Stimulated activated CD8-positive, alpha-beta memory T cell treated with anti-CD3 and anti-CD28 coated beads, Interleukin-4, amount 100 ng/mL, for 48 hours (primary cell): ENCODE results near the gene IQSEC1.

ENCODE experiments used
- DNase-seq: peaks from one replicate; pipeline ENCODE4 v3.0.0-alpha.2; 2020

Gene IQSEC1

DNA sequence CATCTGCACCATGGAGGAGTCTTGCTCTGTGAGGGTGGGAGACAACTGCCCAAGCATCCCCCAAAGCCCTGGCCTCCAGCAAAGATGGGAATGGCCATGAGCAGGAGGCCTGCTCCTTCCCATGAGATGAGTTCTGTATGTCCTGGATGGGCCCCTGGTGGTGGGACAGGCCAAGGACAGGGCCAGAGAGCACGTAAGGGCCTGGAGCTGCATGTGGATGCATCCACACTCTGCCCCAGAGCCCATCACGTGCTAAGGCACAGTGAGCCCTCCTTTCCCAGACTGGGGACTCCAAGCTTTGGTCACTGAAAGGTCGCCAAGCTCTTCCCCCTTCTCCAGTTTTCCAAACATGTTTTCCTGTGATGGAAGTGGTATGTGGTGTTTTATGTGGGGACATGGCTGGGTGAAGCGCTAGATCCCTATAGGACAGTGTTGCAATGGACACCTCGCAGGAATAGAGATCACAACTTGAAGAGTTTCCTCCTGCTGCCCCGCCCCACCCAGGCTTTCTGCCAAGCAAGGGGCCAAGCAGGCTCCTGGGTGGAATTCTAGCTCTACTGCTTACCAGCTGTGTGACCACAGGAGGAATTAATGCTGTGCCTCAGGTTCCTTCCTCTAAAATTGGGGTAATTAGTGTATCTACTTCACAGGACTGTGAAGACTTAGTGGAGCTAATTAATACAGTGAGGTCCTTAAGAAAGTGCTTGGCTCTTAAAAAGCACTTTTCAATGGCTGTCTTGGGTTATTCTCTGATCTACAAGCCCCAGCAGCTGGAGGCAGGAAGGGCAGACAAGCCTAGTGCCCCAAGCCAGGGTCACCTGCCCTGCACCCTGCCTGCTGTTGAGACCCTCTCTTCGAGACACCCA is 125.5 kb downstream of the IQSEC1 start:
- no peak for DNase-seq

DNA sequence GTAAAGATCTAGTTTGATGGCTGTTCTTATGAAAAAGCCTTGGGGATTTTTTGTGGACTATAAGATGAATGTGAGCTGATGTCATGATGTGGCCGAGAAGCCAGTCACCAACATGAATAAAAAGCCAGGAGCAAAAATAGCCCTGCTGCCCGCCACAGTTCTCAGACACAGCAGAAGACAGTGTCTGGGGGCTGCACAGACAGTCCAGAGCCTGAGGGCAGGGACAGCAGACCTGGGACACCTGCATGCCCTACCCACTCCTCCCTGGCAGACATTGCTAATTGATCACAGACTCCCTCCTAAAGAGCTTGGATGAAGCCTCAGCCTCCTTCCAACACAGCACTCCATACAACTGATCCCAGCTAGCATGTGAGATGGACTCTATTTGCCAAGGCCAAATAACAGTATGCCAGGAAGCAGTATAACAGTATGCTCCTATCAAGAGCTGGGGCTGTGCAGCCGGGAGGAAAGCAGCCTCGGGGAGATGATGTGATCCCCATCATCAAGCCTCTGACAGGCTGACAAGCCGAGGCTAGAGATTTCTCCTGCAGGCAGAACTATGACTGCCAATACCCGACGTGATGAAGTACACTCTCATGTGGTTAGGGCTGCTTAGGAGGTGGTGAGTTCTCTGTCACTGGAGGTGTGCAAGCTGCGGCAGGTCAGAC is 126.4 kb downstream of the IQSEC1 start:
- DNase-seq = no peak

DNA sequence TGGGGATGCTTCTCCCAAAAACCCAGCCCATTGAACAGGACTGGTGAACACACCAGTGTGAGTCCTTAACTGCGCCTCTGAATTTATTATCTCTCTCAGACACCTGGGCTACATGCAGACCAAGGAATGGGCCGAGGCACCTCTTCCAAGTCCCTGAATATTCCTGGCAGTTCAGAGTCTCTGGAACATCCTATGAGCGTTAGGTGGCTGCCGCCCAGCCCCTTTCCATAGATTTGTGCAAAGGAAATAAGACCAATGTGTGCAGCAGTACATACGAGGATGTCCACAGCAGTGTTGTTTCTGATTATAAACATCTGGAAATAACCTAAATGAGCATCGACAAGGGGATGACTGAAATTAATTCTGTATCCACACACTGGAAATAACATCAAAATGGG is 127.0 kb downstream of the IQSEC1 start:
- DNase-seq = no peak

DNA sequence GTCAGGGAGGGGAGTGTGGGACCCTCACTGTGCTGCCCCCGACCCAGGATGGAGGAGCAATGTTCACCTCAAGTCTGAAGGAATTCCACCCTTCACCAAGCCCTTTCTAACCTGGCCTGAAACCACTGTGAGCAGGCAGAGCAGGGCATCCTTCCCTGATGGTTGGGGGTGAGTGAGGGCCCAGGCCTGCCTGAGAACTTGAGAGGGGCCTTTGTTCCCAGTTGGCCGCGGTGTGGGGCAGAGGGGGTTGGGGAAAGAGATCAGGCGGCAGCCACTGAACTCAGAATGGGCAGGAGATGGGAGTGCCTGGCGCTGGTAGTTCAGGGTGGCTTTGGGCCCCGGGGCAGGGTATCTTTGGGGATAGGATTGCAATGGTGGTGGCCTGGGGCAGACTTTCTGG is 128.4 kb downstream of the IQSEC1 start:
- DNase-seq = no peak

DNA sequence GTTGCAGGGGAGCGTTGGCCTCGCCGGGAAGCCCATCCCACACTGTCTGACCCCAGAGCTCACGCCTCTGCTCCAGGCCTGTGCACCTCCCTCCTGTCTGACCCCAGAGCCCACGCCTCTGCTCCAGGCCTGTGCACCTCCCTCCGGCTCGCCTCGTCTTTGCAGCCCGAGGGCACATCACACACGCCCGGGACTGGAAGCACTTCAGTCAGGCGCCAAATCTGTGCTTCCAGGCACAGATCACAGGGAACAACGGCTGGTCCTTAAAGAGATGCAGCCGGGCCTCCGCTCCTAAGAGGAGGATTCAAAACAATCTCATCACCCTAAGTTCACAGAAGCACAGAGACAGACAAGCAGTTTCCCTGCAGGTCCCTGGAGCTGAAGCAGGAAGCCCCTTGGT is 128.8 kb downstream of the IQSEC1 start:
- no peak for DNase-seq

DNA sequence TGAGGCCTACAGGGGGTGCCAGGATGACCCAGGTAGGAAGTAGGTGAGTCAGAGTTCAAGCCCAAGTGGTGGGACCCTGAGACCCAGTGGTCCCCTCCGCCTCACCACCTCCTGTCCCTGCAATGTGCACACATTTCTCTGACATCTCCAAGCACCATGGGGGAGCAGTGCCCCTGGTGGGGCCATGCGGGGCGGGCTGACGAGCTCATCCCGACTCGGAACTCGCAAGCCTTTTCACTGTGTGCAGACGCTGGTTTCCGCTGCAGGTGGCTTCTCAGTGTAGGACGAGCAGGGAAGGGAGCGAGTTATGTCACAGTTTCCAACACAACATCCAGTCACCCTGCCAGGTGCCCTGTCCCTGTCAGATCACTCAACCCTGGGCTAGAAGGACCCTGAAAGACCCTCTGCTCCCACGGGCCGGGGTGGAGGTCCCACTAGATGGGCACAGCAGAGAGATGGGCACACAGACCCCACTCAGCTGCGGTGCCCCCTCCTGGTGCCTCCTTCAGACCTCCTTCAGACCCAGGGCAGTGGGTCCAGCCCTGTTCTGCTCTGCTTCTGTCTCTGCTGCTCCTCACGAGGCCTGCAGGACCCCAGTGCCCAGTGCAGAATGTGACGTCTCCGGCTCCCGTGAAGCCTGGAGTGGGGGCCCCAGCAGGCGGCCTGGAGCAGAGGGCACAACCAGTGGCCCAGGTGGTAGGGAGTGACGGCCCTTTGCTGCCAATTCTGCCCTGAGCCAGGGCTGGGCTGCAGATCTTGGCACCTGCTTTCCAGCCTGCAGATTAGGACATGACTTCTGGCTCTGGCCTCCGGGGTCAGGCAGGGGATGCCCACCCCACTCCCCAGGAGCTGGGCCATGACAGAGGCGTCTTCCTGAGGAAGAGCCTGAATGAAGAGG is 129.9 kb downstream of the IQSEC1 start:
- no peak for DNase-seq

DNA sequence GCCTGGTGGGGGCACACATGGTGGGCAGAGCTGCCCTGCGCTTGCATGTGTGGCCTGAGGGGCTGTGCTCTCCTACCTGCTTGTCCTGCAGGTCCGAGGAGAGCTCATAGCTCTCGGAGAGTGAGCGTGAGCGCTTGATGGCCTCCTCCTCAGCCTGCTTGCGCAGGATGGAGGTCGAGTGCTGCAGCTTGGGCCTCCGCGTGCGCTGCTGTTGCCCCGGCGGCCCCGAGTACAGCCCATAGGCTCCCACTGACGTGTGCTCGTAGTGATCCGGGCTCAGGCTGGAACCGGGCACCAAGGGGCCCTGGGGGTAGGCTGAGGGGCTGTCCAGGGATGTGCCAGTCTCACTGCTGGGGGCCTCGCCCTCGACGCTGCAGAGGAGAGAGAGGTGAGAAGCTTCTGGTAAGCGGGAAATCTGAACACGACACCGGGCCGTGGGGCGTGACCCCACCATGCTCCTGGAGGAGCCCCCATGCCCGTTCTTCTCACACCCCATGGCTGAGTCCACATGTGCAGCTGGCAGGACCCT is 131.7 kb downstream of the IQSEC1 start:
- DNase-seq = no peak

DNA sequence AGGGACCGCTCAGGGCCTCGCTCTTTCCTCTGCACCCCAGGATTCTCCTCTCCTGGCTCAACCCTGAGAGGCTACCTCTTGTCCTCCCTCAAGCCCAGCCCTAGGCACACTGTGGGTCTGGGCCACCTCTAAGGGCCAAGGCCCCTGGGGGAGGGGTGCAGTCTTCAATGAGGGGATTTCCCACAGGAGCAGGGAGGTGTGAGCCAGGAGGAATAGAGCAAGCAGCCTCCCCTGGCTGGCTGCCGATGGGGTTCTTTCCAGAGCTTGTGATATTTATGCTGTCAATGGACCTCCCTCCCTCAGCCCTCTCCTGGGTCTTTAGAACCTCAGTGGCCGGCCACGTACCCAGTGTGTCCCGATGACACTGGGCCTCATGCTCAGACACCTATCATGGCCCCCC is 132.4 kb downstream of the IQSEC1 start:
- DNase-seq = no peak

DNA sequence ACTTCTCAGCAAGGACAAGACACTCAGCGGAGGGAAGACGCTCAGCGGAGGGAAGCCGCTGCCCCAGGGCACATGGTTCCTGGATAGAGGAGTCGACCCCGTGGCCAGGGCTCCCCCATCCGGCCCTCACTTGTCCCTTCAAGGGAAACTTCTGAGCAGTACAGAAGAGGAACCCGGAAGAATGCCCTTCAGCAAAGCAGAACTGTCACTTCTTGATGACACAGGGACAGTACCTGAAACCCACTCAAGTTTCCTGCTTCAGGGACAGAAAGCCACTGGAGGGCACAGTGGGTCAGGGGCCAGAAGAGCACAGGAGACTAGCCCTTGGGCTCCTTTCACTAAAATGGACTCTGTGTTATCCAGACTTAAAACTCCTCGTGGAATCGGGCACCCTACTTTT is 134.1 kb downstream of the IQSEC1 start:
- DNase-seq = no peak

DNA sequence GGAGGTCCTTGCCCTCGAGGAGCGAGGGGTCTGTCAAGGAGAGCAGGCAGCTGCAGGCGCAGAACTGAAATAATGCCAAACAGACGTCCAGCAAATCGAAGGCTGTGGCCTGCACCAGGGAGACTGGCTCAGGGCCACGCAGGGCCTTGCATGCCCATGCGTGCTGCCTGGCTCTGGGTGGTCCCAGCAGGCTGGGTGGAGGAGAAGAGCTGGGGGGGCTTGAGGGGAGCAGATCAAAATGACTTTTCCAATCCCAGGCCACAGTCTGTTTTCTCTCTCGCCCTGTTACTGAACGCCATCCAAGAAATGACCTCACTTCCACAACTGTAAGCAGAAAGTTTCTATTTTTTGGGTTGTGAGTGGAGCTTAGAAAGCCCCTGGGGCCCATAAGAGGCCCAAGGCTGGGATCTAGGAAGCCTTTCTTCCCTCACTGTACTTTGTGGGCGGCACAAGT is 134.9 kb downstream of the IQSEC1 start:
- no peak for DNase-seq

DNA sequence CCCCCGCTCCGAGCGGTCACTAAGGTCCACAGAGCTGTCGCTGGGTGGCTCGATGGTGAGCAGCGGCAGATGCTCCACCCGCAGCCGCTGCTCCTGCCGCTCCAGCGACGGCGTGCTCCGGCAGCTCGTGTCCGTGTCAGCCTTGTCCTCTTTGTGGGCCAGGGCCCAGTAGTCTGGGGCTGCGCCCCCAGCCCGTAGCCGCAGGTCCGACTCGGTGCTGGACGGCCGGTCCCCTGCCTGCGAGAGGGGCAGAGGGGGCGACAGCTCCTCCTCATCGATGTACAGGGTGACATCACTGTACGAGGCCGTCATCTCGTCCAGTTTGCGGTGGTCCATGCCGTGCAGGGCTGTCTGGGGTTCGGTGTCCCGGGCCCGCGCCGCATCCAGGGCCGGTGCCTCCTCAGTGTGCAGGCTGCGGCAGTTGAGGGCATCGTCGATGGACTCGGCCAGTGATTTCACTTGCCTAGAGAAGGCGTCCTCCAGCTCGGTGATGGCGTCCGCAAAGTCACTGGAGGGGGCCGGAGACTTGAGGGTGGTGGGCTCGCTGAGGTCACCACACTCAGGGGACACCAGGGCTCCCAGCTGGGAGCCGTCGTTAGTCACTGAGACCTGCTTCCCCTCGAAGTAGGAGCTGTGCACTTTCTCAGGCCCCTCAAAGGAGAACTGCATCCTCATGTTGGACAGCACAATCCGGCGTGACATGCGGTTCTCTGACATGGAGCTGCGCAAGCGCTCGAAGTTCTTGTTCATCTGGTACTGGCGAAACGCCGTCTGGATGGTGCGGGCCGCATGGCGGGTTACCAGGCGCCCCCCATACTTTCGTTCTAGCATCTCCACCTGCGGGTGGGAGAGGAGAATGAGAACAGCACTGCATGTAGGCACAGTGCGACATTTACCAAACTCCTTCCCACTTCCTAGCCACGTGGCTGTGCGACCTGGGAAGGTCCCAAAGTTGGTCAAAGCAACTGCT is 137.1 kb downstream of the IQSEC1 start:
- no peak for DNase-seq

DNA sequence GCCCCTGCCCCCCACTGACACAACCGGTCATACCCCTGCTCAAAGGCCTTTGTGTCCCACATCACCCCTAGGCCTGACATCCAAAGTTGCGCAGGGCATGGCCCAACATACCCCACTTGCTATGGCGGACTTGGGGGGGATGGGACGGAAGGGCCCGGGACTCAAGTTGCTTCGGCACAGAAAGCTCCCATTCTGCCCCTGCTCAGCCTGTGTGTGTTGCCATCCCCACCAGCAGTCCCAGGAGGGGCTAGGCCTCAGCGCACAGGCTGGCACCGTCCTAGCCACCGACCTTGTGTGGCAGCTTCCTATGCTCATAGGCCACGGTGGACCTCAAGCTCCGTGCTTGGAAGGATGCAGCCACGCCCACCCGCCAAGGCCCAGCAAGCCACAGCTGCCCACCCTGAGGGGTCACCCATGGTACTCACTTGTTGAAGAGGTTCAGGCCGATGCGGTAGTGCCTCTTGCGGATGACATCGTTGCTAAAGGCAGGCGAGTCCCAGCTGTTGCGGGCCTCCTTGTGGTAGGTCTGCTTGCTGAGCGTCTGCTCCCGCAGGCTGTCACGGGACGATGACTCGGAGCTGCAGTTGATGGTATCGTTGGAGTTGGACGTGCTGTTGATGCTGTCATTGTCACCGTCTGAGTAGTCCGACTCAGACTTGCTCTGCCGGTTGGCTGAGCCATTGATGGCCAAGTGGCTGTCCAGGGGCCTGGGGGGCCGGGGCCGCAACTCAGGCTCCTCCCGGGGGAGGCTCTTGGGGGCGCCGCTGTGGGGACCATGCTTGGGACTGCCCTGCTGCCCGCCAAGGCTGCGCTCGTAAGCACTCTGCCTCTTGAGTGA is 138.0 kb downstream of the IQSEC1 start:
- DNase-seq = no peak

DNA sequence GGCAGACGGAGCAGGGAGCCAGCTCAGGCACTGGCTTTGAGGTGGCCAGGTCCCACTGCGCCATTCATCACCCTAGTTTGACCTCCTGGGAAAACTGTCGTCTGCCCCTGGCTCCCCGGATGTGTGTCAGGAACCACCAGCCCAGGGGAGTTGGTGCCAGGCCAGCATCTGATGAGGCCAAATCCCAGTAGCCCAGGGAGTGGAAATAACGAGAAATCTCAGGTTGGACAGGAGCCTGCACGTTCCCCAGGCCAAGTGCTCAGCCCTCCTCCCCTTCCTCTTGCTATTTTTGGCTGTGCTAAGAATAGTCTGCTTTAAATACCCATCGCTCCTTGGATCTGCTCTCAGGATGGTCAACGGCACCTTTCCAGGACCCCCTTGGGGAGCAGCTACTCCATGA is 138.8 kb downstream of the IQSEC1 start:
- no peak for DNase-seq

DNA sequence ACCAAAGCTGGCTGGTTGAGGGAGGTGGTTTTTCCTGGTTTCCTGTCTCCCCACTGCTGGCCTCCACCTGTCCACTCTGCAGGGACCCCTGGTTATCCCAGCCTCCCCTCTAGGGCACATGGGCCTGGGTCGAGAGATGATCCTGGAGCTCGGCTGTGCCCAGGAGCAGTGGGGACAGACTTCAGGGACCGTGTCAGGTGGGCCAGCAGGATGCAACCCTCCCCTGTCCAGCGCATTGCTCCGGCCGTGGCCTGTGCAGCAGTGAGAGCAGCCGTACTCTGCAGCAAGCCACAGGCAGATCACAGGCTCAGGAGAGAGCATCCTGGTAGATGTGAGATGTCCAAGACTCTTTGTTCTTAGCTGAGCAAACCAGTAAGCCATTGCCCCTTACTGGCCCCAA is 139.3 kb downstream of the IQSEC1 start:
- DNase-seq = no peak

DNA sequence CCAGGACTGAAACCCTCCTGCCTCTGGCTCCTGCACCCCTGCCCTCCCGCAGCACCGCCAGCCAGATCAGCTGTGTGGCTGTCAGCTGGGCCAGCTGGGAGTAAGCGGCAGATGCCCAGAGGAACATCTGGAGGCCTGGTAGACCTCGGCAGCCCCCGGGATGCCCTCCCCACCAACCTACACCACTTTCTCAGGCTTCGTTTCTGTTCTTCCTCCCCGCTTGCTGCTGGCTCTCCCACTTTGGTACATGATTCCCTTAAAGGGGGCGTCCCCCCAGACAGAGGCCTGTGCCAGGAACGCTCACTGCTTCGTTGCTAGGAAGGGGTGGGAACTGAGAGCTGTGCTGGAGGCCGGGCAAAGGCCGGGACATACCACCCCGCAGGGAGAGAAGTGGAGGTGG is 140.5 kb downstream of the IQSEC1 start:
- no peak for DNase-seq

DNA sequence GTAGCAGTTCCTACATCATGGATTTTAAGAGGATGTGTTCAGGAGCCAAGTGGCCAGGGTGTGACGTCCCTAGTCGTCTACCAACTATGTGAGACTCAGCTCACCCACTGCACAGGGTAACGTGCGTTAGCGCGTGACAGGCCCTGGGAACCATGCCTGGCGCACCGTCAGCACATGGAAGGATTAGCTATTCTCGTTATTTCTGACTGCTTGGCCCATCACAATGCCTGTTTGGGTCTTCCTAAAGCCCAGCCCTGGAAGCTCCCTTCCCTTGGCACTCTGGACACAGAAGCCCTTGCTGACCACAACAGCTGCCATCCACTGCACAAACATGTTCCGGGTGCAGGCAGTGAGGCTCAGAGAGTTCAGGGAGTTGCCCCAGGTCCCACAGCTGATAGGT is 140.9 kb downstream of the IQSEC1 start:
- no peak for DNase-seq

DNA sequence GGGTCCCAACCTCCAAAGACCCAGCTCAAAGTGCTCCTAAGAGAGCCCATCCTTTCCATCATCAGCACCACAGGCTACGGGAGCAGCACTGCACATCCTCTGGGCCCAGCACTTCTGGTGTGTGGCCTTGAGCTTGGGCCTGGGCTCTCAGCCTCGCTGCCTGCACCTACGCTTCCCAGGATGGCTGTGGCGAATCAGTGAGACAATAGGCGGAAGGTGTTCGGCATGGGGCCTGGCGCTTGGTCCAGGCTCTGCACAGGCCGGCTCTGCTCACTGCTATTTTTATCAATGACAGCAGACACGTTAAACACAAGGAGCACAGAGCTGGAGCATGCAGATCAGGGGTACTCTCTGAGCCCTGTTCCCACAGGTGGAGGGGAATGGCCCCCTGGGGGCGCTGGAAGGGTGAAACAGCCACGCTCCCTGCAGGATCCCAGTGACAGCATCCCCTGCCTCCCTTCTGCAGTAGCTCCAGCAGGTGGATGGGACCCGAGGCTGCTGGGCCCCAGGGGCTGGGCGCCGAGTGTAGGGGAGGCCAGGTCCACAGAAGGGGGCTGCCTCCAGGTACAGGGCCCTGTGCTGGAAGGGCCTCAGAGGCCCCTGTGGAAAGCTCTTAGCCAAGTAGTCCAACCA is 141.8 kb downstream of the IQSEC1 start:
- DNase-seq = no peak

DNA sequence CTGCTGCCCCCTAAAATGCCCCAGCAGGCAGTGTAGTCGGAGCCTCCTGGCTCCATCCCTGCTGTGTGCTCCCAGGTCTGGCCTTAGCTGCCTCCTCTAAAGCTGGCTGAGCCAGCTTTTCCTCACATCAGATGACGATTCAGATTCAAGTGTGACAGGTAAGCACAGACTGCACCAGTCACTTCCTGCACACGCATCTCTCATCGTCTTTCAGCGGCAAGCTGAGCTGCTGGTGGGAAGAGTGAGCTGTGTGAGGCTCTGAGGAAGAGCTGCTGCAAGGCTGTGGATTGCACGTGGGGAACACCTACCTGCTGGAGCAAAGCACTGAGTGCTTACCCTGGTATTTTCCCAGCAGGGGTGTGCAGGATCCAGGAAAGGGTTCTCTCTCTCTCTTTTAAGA is 143.4 kb downstream of the IQSEC1 start:
- DNase-seq = no peak

DNA sequence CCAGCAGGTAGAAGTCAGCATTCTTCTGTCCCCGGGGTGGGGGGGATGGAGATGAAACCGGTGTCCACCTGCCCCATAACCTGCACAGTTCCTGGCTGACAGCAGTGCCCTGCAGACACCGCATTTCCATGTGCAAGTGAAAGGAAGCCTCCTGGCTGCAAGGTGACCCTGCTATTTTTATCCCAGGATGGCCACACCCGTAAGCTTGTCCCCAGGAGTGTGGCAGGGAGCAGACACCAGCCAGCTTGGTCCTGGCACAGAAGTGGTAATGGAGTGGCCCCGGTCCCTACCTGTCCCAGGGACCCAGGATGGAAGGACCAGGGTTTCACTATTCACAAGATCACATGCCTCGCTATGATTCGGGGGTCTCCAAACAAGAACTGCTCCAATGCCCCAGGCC is 146.6 kb downstream of the IQSEC1 start:
- no peak for DNase-seq

DNA sequence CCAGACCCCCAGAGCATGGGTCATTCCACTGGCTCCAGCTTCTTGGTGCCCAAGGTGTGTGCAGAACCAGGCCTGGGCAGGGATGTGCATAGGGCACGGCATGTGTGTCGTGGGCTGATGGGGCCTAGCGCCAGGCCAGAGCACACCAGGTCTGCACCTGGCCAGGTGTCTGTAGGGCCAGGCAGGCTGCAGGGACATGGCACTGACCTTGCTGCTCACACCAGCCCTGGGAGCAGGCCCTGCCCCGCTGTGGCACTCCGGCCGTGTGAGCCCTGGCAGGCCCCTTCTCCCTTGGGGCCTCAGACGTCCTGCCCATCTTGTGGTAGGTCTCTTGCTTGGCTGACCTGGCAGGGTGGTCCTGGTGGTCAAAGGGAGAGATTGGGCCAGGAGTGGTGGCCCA is 147.6 kb downstream of the IQSEC1 start:
- no peak for DNase-seq

DNA sequence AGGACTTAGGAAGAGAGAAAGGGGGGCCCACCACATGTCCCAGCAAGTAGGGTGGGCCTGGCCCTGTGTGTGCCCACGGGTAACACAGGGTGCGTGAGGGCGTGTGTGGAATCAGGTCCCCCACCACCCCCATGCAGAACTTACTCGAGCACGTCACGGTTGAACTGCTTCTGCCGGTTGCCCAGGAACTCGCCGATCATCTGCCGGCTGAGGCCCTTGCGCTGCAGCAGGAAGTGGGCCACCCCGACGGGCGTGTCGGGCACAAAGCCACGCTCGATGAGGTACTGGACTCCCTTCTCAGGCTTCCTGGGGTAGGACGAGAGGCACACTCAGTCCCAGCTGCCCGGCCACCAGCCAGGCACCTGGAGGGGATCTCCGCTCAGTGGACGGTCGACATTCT is 148.8 kb downstream of the IQSEC1 start:
- no peak for DNase-seq
